ENCODE measurements around the gene HMCN2.

DNA sequence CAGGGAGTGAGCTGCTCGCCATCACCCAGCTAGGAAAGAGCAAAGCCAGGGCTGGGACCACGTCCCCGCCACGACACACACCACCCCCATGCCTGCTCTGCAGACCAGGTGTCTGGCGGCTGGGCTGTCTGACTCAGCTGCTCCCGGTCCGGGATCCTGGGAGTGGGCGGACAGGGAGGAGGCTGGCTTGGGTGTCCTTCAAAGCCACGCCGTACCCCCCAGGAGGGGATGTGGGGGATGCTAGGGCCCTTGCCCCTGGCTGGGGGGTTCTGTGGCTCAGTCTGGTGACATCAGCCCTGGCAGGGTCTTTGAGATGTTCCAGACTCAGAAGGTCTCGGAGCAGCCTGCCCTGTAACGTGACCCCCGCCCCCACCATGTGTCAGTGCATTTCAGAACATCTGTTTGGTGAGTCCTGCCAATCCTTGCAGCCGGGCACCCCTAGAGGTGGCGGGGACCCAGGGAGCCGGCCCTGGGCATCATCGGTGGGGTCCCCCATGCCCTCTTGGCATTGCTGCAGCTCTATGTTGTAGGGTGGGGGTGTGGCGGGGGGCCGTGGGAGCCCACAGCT, 62.3 kb downstream of the HMCN2 start:
- TF ChIP-seq, protein P1, sequence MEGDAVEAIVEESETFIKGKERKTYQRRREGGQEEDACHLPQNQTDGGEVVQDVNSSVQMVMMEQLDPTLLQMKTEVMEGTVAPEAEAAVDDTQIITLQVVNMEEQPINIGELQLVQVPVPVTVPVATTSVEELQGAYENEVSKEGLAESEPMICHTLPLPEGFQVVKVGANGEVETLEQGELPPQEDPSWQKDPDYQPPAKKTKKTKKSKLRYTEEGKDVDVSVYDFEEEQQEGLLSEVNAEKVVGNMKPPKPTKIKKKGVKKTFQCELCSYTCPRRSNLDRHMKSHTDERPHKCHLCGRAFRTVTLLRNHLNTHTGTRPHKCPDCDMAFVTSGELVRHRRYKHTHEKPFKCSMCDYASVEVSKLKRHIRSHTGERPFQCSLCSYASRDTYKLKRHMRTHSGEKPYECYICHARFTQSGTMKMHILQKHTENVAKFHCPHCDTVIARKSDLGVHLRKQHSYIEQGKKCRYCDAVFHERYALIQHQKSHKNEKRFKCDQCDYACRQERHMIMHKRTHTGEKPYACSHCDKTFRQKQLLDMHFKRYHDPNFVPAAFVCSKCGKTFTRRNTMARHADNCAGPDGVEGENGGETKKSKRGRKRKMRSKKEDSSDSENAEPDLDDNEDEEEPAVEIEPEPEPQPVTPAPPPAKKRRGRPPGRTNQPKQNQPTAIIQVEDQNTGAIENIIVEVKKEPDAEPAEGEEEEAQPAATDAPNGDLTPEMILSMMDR (IDR thresholded peaks at IDR 0.05): peak in 1 of 4 experiments; percentile 10
- no peak for TF ChIP-seq POLR2A (IDR thresholded peaks at IDR 0.05)

Data from uterus (tissue), 2 donors.